Smooth muscle cell (in vitro differentiated cells): ENCODE results near the gene DHRS4L2. TPM values are rescaled to one million over a fixed set of nuclear protein-coding genes. Genes with fewer than 3 reads are reported as not detected.
"Not testable (repeated sequence)": the region's sequence is repeated elsewhere in the genome, so short reads cannot be mapped to it uniquely, and the experiment has no call there.

Experiments used
- DNase-seq: peaks from one replicate; lab custom pipeline; 2025; ENCODE audit not compliant: unreplicated experiment; lab: John Stamatoyannopoulos, UW
- H2AFZ ChIP-seq: fragments of 200-600 bp; sonication (generic); 2 replicates; pipeline ENCODE4 v1.6.0; 2016; ENCODE audit warnings: antibody characterized with exemption, low read depth, mild to moderate bottlenecking
- H3F3A ChIP-seq: fragments of 200-600 bp; sonication (generic); 2 replicates; pipeline ENCODE4 v1.6.0; 2017; ENCODE audit warnings: antibody characterized with exemption, low read depth
- H3K27ac ChIP-seq: fragments of 200-600 bp; sonication (generic); 2 replicates; pipeline ENCODE4 v1.5.1; 2016; ENCODE audit warnings: low read depth, mild to moderate bottlenecking
- H3K27me3 ChIP-seq: fragments of 200-600 bp; sonication (generic); 2 replicates; pipeline ENCODE4 v1.6.1; 2016; ENCODE audit warnings: low read depth, mild to moderate bottlenecking
- H3K36me3 ChIP-seq: fragments of 200-600 bp; sonication (generic); 2 replicates; pipeline ENCODE4 v1.5.1; 2016; ENCODE audit warnings: low read depth
- H3K4me1 ChIP-seq: fragments of 200-600 bp; sonication (generic); 2 replicates; pipeline ENCODE4 v1.5.1; 2016; ENCODE audit warnings: low read depth
- H3K4me2 ChIP-seq: fragments of 200-600 bp; sonication (generic); 2 replicates; pipeline ENCODE4 v1.6.0; 2016; ENCODE audit warnings: mild to moderate bottlenecking
- H3K4me3 ChIP-seq: fragments of 200-600 bp; sonication (generic); 2 replicates; pipeline ENCODE4 v1.5.1; 2016; ENCODE audit warnings: mild to moderate bottlenecking
- H3K79me2 ChIP-seq: fragments of 200-600 bp; sonication (generic); 2 replicates; pipeline ENCODE4 v1.6.0; 2016; ENCODE audit warnings: low read depth, mild to moderate bottlenecking
- H3K9ac ChIP-seq: fragments of 200-600 bp; sonication (generic); 2 replicates; pipeline ENCODE4 v1.6.0; 2016; ENCODE audit warnings: low read depth
- H3K9me3 ChIP-seq: fragments of 200-600 bp; sonication (generic); replicated peaks from 2 replicates; pipeline ENCODE4 v1.5.1; 2016; ENCODE audit warnings: low read depth
- H4K20me1 ChIP-seq: fragments of 200-600 bp; sonication (generic); 2 replicates; pipeline ENCODE4 v1.6.0; 2016; ENCODE audit warnings: low read depth
- WGBS: methylation state at CpG from one replicate; pipeline ENCODE4 v1.1.7; 2016; ENCODE audit warnings: low lambda C conversion rate; 5-methylcytosine and 5-hydroxymethylcytosine counted together
- polyA plus RNA-seq: library from polyadenylated mRNA; unstranded; fragments of >200 nt; fragmentation: Nextera tagmentation; extraction: Ambion mirVana; gene quantifications from 2 replicates; pipeline ENCODE4 v1.2.1, GENCODE V29; 2016
- total RNA-seq: library from RNA; depleted of rRNA; stranded (reverse); fragments of >200 nt; gene quantifications from 2 replicates; pipeline ENCODE4 v1.2.3, GENCODE V29; 2014

Gene DHRS4L2
- total and polyA plus RNA-seq, 2 experiments from 2014 or later = 8.2 to 21.5 TPM

GRCh38 chr14:23996009-23996408, 7.3 kb downstream of the DHRS4L2 start:
- not testable (repeated sequence) for H3K79me2 ChIP-seq, H3K4me2 ChIP-seq, H3K4me3 ChIP-seq, H3K4me1 ChIP-seq, H3K27ac ChIP-seq, H3K9me3 ChIP-seq, H4K20me1 ChIP-seq, H2AFZ ChIP-seq, H3K9ac ChIP-seq, DNase-seq, H3F3A ChIP-seq, H3K27me3 ChIP-seq, H3K36me3 ChIP-seq

GRCh38 chr14:23996825-23997224, 8.1 kb downstream of the DHRS4L2 start:
- DNase-seq, H3F3A ChIP-seq, H3K4me3 ChIP-seq, H3K79me2 ChIP-seq, H3K4me1 ChIP-seq, H3K27ac ChIP-seq, H3K27me3 ChIP-seq, H3K9ac ChIP-seq, H3K4me2 ChIP-seq, H3K36me3 ChIP-seq, H2AFZ ChIP-seq, H3K9me3 ChIP-seq, H4K20me1 ChIP-seq: not testable (repeated sequence)
- 91% methylated on average over 1 of the region's 2 CpGs for WGBS

DNA sequence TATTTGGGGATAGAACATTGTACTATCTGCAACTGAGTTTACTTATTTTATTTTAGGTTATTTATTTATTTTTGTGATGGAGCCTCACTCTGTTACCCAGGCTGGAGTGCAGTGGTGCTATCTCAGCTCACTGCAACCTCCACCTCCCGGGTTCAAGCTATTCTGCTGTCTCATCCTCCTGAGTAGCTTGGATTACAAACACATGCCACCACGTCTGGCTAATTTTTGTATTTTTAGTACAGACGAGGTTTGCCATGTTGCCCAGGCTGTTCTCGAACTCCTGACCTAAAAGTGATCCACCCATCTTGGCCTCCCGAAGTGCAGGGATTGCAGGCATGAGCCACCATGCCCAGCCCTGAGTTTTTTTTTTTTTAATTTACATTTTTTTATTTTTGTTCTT, 10.9 kb downstream of the DHRS4L2 start:
- not testable (repeated sequence) for H3K4me3 ChIP-seq, H4K20me1 ChIP-seq, H3K9ac ChIP-seq, H2AFZ ChIP-seq, H3K4me1 ChIP-seq, H3K27ac ChIP-seq, H3F3A ChIP-seq, H3K4me2 ChIP-seq, H3K9me3 ChIP-seq, H3K36me3 ChIP-seq, DNase-seq, H3K27me3 ChIP-seq, H3K79me2 ChIP-seq
- 96% methylated on average over 3 of the region's 5 CpGs for WGBS

- not testable (repeated sequence) for H3F3A ChIP-seq, H3K4me3 ChIP-seq, H3K27ac ChIP-seq, H2AFZ ChIP-seq, H3K9me3 ChIP-seq, H4K20me1 ChIP-seq, H3K9ac ChIP-seq, H3K36me3 ChIP-seq, H3K27me3 ChIP-seq, H3K4me1 ChIP-seq, H3K79me2 ChIP-seq, DNase-seq, H3K4me2 ChIP-seq
Measured at GRCh38 chr14:24001078-24001477, 12.3 kb downstream of the DHRS4L2 start.

- WGBS = 90% methylated on average over 2 of the region's 2 CpGs
- DNase-seq, H3K9ac ChIP-seq, H4K20me1 ChIP-seq, H3K4me2 ChIP-seq, H3K79me2 ChIP-seq, H3K4me3 ChIP-seq, H3K36me3 ChIP-seq, H3K27me3 ChIP-seq, H3K4me1 ChIP-seq, H3K27ac ChIP-seq, H3F3A ChIP-seq, H3K9me3 ChIP-seq, H2AFZ ChIP-seq: not testable (repeated sequence)
Measured at GRCh38 chr14:24001679-24002078, 12.9 kb downstream of the DHRS4L2 start.

DNA sequence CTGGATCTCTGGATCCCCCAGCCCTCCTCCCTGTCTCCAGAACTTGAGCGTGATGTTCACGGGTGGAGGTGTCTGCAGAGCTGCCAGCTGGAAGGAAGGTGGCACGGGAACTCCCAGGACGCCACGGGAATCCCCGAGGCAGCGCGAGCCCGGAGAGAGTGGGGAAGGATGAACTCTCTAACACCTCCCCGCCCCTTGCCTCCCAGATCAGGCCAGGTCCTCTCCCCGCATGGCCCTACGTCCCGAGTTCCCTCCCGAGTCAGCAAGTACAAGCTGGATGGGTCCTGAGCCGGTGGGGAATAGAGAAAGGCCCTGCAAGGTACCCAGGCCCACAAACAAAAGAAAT, 17.7 kb downstream of the DHRS4L2 start:
- H3K4me1 ChIP-seq, H3K79me2 ChIP-seq, H3K27me3 ChIP-seq, H4K20me1 ChIP-seq, H3F3A ChIP-seq, DNase-seq, H3K9ac ChIP-seq, H3K27ac ChIP-seq, H3K9me3 ChIP-seq, H3K36me3 ChIP-seq: not testable (repeated sequence)
- Histone ChIP-seq H2AFZ (peak overlapping the region; percentile 2), H3K4me2 (peak overlapping the region; percentile 69), H3K4me3 (peak overlapping the region; percentile 46)
- WGBS = 7% methylated on average over 3 of the region's 15 CpGs

DNA sequence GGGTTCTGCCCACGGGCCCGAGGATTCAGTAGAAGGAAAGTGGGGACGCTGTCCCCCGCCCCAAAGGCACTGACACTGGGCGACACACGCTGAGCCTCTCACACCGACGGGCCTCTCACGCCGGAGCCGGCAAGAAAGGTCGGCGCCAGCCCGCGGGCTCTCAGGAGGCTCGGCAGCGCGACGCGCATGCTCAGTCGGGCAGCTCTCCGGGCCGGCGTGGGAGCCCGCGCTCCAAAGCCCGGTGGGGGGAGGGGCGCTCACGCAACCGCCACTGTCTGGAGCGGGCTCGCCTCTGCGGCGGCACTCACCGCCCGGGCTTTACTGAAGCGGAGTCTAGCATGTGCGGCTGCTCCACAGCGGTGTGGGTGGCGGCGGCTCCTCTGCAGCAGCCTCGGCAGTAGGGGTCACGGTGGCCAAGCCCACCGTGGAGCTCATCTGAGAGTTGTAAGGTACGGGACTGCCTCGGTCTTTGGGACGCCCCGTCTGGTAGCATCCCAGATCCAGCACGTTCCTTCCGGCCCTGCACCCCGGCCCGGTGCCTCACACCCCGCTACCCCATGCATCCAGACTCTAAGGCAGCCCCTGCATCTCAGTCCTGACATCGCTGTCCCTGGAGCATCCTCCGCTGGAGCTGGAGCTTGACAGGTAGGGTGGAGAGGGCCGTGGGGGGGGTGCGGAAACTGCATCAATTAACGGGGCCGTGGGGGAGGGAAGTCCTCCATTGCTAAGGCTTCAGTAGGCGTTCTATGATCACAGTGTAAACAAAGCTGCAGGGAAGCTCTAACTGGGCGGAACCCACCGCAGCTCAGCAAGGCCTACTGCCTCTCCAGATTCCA, 18.3 kb downstream of the DHRS4L2 start:
- H2AFZ ChIP-seq = peak overlapping the region; percentile 2
- DNase-seq, H3K9ac ChIP-seq, H3K79me2 ChIP-seq, H3K4me1 ChIP-seq, H3F3A ChIP-seq, H3K27me3 ChIP-seq, H3K9me3 ChIP-seq, H3K27ac ChIP-seq, H4K20me1 ChIP-seq, H3K36me3 ChIP-seq: not testable (repeated sequence)
- 16% methylated on average over 29 of the region's 62 CpGs for WGBS
- peak overlapping the region; percentile 69 for H3K4me2 ChIP-seq
- H3K4me3 ChIP-seq = peak overlapping the region; percentile 46
